GM19468 (cell line): ENCODE measurements around the gene CRELD1.
A peak's percentile ranks its signal among the peaks of the same experiment; 100 is the strongest.
"Not testable (repeated sequence)": the region's sequence is repeated elsewhere in the genome, so short reads cannot be mapped to it uniquely, and the experiment has no call there.

Experiments used
- ATAC-seq: cut with Tn5 transposase; IDR thresholded peaks from one replicate; pipeline ENCODE4 v1.9.1; 2021; ENCODE audit warnings: mild to moderate bottlenecking, moderate library complexity, moderate number of reproducible peaks; ENCODE audit not compliant: unreplicated experiment; ENCODE audit errors: extremely low read depth

CRELD1 gene, protein sequence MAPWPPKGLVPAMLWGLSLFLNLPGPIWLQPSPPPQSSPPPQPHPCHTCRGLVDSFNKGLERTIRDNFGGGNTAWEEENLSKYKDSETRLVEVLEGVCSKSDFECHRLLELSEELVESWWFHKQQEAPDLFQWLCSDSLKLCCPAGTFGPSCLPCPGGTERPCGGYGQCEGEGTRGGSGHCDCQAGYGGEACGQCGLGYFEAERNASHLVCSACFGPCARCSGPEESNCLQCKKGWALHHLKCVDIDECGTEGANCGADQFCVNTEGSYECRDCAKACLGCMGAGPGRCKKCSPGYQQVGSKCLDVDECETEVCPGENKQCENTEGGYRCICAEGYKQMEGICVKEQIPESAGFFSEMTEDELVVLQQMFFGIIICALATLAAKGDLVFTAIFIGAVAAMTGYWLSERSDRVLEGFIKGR

GRCh38 chr3:9933561-9934234 lies at the start of gene CRELD1:
Gene CRELD1 (plus strand): TSS chr3:9933834. CDS start chr3:9934439, 605 bp downstream.
- peak; percentile 81 for ATAC-seq

GRCh38 chr3:9884555-9885165 lies 49.0 kb upstream of the CRELD1 start:
- ATAC-seq, result no peak

DNA sequence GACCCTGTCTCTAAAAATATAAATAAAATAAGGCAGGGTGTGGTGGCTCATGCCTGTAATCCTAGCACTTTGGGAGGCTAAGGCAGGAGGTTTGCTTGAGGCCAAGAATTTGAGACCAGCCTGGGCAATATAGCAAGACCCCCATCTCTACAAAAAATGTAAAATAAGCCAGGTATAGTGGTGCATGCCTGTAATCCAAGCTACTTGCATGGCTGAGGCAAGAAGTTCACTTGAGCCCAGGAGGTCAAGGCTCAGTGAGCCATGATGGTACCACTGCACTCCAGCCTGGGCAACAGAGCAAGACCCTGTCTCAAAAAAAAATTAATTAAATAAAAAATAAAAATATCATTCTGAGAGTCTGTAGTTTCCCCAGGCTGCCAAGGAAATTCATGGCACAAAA lies 47.3 kb upstream of the CRELD1 start:
- ATAC-seq, result no peak

DNA sequence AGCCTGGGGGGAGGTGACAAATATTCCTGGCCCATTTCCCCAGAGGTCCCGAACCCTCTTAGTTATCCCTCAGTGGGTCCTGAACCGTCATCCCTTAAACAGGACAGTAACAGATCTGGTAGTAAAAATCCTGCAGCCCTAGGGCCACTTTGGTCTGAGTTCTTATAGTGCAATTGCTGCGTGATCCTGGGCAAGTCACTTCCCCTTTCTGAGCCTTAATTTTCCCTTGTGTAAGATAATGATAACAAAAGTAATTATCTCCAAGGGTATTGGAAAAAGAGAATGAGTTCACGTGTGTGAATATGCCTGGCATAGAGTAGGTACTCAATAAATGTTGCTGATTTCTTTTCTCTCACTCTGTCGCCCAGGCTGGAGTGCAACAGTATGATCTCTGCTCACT lies 46.2 kb upstream of the CRELD1 start:
- no peak for ATAC-seq

DNA sequence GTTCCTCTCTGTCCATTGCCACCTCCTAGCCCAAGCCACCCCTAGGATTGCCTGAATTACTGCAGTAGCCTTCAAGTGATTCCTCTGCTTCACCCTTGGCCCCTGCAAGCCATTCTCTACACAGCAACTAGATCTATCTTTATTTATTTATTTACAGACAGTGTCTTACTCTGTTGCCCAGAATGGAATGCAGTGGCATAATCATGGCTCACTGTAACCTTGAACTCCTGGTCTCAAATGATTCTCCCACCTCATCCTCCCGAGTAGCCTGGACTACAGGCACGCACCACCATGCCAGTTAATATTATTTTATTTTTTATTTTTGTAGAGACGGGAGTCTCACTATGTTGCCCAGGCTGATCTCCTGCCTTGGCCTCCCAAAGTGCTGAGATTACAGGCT lies 45.1 kb upstream of the CRELD1 start:
- no peak for ATAC-seq

GRCh38 chr3:9889405-9889804 lies 44.2 kb upstream of the CRELD1 start:
- ATAC-seq, result no peak

DNA sequence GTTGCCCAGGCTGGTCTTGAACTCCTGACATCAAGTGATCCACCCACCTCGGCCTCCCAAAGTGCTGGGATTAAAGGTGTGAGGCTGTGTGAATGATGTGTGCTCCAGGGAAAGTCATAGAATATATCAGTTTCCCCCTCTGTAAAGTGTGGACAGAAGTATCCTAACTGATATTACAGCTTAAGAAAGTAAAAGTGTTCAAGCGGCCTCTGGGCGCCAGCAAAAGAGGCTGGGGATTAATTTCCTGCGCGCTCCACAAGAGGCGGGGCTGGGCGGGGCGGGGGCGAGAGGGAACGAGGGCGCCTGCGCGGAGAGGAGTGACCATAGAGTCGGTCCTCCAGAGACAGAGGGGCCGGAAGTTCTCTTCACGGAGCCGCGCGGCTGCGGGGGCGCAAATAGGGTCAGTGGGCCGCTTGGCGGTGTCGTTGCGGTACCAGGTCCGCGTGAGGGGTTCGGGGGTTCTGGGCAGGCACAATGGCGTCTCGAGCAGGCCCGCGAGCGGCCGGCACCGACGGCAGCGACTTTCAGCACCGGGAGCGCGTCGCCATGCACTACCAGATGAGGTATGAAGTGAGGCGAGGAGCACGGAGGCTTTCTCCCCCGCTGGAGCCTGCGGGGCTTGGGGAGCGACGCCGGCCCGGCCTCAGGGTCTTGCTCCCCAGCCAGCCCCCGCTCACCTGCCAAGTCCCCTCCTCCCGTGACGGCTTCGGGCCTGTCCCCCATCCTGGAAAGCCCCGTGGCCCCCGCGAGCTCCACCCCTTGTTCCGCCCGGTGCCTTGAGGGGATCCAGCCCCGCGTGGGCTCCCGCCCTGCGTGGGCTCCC lies 43.2 kb upstream of the CRELD1 start, which contains the start of gene JAGN1:
Gene JAGN1 (plus strand): TSS at position 362 of the 823 bp plus-strand sequence. CDS start 113 bp downstream, at position 475.
- ATAC-seq, result peak; percentile 51

DNA sequence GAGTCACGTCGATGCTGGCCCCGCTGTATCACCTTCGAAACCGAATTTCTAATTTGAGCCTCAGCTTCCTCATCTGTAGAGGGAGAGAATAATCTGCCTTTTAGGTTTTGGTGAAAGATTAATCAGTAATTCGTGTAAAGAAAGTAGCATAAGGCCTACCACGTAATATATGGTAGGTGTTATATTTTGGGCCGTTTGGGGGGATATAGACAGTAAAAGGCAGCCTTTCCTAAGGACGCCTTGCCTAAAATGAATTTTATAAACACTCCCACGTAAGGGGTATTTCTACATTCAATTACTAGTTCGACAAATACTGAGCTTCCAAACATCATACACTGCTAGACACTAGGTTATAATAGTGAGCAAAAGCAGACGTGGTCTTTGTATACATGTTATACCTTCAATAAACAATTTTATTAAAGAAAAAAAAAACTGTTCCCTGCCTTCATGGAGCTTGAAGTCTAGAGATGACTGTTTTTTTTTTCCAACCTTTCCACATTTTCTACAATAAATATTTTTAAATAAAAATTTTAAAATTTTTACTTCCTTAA lies 42.5 kb upstream of the CRELD1 start:
- ATAC-seq, result no peak

DNA sequence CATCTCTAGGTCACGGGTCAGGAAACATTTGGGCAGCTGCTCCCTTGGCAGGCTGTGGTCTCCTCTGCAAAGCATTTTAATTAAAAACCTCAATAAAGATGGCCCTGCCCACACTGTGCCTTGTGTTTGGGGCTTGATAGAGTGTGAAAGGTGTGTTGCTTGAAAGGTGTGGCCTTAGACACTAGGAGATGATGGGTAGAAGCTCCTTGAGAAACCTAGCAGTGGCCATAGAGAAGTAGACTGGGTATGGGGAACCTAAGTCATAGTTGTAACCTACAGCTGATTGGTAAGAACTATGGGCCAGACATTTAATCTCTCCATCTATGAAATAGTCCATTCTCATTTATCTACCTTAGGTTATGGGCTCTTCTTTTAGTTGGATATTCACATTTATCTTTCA lies 39.9 kb upstream of the CRELD1 start:
- ATAC-seq, result no peak

DNA sequence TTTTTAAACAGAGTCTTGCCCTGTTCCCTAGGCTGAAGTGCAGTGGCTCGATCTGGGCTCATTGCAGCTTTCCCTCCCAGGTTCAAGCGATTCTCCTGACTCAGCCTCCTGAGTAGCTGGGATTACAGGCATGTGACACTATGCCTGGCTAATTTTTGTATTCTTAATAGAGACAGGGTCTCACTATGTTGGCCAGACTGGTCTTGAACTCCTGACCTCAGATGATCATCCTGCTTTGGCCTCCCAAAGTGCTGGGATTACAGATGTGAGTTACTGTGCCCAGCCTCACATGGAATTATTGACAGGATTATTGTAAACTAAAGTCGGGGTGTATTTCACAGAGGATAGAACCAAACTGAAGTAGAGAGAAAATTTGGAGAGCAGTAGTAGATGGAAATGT lies 37.9 kb upstream of the CRELD1 start:
- ATAC-seq, result not testable (repeated sequence)

DNA sequence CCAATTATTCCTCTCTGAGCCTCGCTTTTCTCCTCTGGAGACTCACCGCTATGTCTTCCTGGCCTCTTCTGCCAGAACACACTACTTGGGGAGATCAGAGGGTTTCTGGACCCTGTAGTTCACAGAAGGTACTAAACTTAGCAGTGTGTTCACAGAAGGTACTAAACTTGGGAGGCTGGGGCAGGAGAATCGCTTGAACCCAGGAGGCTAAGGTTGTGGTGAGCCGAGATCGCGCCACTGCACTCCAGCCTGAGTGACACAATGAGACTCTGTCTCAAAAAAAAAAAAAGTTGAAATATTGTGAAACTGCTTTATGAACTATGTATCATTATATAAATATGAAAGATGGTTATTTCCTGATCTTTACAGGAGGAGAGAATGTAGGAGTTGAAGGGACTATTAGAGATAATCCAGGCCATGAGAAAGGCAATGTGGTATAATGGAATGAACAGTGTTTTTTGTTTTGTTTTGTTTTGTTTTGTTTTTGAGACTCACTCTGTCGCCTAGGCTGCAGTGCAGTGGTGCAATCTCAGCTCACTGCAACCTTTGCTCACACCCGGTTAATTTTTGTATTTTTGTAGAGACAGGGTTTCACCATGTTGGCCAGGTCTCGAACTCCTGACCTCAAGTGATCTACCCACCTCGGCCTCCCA lies 36.8 kb upstream of the CRELD1 start:
- ATAC-seq, result not testable (repeated sequence)

- no peak for ATAC-seq
These were observed 35.9 kb upstream of the CRELD1 start for GRCh38 chr3:9897408-9898372.

DNA sequence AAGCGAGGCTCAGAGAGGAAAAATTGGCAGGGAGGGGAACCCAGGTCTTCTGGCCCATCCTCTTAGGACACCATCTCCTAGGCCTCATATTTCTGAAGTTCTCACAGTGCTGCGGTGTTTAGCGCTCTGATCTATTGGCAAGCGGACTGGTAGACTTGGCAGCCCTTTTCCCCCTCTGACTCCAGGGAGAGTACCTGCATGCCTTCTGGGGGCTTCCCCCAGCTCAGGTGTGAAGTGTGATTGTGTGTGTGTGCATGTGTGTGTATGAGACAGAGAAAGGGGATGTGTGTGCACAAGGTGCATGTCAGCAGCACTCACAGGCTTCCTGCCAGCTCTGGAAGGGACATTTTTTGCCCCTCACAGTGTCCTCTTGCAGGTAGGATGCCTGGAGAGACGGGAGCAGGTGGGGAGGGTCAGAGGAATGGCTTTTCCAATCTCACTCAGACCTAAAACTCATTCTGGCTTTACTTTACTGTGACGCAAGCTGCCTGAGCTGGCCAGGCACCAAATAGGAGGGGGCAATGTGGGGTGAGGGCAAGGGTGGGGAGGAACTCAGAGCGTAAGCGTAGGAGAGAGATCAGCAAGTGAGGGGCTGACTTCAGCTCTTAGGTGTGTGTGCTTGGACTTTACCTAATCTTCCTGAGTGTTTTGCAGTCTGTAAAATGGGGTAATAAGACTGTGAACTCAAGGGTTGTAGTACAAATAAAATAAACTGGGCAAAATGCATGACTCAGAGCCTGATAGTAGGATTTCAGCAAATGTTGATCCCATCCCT lies 35.0 kb upstream of the CRELD1 start:
- ATAC-seq, result no peak

DNA sequence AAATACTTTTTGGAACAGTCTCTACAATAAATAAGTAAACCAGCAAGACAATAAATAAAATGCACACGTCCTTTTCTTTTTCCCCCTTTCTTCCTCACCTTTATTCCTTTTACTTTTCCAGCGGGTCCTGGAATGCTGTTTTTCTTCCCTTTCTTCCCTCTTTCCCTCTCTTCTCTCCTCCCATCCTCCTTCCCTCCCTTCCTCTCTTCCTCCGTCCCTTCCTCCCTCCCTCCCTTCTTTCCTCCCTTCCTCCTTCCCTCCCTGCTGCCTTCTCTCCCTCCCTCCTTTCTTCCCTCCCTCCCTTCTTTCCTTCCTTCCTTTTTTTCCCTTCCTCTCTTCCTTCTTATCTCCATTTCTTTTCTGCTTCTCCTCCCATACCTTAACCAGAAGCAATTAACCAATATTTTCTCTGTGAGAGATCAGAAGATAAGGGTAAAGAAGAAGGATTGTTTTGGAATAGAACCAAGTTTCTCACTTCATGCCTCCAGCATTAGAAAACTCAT lies 34.3 kb upstream of the CRELD1 start:
- ATAC-seq, result no peak

GRCh38 chr3:9900965-9901415 lies 32.6 kb upstream of the CRELD1 start:
- ATAC-seq, result not testable (repeated sequence)

DNA sequence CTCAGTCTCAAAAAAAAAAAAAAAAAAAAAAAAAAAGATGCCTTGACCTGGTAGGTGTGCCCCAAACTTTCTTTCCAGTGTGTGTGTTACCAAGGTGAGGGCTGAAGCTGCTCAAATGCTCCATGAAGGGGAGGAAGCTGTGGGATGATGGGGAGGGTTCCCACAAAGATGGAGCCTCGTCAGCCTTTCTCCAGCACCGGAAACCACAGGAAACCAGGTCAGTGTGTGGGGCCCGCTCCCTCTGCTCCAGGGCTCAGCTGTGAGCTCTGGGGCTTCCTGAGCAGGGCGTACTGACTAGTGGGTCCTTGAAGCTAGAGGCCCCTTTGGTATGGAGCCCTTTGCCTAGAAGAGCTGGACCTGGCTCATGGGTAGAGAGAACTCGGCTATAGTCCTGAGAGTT lies 31.7 kb upstream of the CRELD1 start:
- no peak for ATAC-seq
